ENCODE results near the gene DGCR2.
"Not testable (repeated sequence)": the region's sequence is repeated elsewhere in the genome, so short reads cannot be mapped to it uniquely, and the experiment has no call there.

DGCR2 gene

GRCh38 chr22:19109198-19110063 lies 12.8 kb downstream of the DGCR2 start:
- DNase-seq (ENCODE audit: low read depth in 2 of 2): no peak

DNA sequence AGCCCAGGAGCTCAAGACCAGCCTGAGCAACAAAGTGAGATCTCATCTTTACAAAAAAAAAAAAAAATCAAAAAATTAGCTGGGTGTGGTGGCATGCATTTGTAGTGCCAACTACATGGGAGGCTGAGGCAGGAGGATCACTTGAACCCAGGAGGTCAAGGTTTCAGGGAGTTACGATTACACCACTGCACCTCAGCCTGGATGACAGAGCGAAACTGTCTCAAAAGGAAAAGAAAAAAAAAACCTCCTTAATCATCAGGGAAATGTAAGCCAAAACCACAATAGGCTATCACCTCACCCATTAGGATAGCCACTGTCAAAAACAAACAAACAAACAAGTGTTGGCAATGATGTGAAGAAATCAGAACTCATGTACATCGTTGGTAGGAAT lies 13.4 kb downstream of the DGCR2 start:
- no peak for DNase-seq (ENCODE audit: low read depth in 2 of 2)

GRCh38 chr22:19107730-19108074 lies 14.5 kb downstream of the DGCR2 start:
- no peak for DNase-seq (ENCODE audit: low read depth in 2 of 2)

GRCh38 chr22:19106886-19107729 lies 15.1 kb downstream of the DGCR2 start:
- no peak for DNase-seq (ENCODE audit: low read depth in 2 of 2)

DNA sequence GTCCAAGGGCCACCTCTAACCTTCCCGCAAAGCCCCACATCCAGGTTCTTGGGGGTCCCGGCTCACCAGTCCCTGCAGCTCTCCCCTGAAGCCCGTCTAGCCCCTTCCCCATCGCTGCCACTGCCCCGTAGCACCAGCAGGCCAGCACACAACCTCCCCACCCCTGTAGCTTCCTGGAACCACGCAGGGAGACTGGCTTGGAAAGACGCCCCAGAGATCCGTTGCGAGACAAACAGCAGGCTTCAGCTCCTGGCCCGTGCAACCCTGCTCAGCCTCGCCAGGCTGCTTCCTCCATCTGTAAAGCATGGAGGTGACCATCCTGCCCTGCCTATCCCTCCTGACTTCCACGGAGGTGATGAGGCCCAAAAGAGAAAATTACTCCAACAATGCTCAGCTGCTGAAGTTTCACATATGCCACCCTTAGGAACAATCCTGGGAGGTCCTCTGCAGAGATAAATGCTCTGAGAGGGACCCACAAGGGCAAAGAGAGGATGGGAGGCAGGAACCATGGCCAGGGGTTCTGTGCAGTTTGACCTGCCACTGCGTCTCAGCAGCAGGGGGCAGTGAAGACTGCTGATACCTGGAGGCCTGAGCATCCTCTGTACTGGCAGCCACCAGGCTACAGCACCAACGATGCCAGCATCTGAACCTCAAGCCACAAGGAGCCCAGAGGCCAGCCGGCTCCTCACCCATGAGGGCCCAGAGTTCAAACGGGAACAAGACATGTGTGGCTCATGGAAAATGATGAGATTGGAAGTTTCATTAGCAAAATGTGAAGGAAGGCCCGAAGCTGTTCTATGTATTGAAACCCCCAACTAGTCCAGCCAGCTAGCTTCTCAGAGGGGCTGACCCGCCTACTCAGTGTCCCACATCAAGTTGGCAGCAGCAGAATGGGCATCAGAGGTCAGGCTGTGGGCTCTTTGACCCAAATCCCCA lies 16.1 kb downstream of the DGCR2 start:
- DNase-seq (ENCODE audit: low read depth in 2 of 2): no peak

- no peak for DNase-seq (ENCODE audit: low read depth in 2 of 2)
Measured at GRCh38 chr22:19105456-19105855, 16.8 kb downstream of the DGCR2 start.

DNA sequence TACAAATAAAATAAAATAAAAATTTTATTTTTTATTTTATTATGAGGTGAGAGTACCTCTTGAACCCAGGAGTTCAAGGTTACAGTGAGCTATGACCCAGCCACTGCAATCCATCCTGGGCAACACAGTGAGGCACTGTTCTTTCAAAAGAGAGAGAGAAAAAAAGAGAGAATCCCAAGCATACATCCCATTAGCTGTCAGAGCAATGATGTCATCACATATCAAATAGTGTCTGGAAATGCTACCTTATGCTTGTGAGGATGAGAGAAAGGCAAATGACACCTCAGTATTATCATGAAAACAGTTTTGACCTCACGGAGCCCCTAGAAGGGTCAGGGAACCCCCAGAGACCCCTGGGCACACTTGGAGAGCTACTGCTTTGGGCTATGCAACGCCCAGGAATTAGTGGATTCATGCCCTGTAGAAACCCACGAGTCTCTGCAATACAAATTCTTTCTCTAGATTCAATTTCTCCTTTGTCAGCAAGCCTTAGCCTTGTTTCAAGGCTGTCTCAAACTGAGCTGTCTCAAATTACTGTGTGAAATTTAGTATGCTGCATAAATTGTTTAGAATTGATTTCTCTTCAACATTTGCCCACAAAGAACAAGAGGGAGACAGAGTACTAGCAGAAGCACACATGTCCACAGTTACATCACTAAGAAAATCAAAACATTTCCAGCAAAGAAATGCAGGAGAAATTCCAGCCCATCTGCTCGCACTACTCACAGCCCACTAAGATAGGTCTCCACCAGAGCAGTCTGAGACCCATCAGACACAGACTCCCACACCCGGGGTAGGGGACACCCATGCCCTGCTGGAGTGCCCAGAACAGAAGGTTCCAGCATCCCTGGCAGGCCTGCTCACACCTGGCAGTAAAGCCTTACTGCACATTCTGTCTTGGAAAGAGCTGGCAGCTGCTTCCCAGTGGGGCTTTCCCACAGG lies 18.1 kb downstream of the DGCR2 start:
- DNase-seq (ENCODE audit: low read depth in 2 of 2): no peak

GRCh38 chr22:19098157-19098556 lies 24.1 kb downstream of the DGCR2 start:
- no peak for DNase-seq (ENCODE audit: low read depth in 2 of 2)

DNA sequence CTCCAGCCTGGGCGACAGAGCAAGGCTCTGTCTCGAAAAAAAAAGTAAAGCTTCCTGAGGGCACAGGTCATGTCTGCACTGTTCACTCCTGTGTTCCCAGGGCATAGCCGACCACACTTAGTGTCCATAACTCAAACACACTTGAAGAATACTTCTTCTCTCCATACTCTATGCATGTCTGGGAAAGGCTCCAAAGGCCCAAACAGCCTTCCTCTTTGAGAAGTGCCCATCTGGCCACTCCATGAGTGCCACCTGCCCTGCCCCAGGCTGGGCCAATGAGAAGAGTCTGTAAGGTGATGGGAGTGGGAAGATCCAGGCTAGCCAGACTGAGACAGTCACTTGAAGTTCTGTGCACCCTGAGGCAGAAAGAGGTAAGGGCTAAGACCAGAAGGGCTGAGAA lies 24.7 kb downstream of the DGCR2 start:
- no peak for DNase-seq (ENCODE audit: low read depth in 2 of 2)

DNA sequence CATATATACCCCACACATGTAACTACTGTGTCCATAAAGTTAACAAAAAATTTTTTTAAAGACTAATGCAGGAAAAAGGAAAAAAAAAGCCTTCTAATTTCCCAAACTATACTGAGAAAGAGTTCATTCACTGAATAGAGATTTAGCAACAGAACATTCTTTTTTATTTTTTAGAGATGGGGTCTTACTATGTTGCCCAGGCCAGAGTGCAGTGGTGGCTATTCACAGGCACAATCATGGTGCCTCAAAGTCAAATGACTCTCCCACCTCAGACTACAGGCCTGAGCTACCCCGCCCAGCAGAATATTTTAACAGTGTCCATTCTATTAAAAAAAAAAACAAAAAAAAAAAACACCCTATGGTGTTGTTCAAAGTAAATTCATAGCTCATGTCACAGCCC lies 25.7 kb downstream of the DGCR2 start:
- no peak for DNase-seq (ENCODE audit: low read depth in 2 of 2)

GRCh38 chr22:19094393-19094997 lies 27.7 kb downstream of the DGCR2 start:
- no peak for DNase-seq (ENCODE audit: low read depth in 2 of 2)

- no peak for DNase-seq (ENCODE audit: low read depth in 2 of 2)
Measured at GRCh38 chr22:19092725-19093124, 29.5 kb downstream of the DGCR2 start.

GRCh38 chr22:19090586-19091127 lies 31.6 kb downstream of the DGCR2 start:
- no peak for DNase-seq (ENCODE audit: low read depth in 2 of 2)

- no peak for DNase-seq (ENCODE audit: low read depth in 2 of 2)
Measured at GRCh38 chr22:19090183-19090582, 32.0 kb downstream of the DGCR2 start.

- DNase-seq (ENCODE audit: low read depth in 2 of 2): no peak
Measured at GRCh38 chr22:19088866-19089595, 33.2 kb downstream of the DGCR2 start.

DNA sequence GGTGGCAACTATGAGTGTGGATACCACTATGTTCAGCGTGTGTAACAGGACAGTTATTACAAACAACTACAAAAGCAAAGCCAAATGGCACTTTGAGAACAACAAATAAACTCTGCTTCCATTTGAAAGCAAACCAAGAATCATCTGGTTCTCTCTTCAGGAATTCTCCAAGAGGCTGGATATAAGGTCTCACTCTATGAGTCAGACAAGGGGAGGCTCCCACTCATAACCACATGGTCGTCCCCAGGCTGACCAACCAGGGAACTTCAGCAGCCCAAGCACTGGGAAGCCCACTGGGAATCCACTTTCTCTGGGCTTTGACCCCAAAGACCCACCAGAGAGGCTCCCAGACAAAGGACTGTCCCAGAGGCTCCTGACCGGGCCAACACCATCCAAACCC lies 35.3 kb downstream of the DGCR2 start:
- DNase-seq (ENCODE audit: low read depth in 2 of 2): no peak

GRCh38 chr22:19086417-19086816 lies 35.8 kb downstream of the DGCR2 start:
- DNase-seq (ENCODE audit: low read depth in 2 of 2): no peak

DNA sequence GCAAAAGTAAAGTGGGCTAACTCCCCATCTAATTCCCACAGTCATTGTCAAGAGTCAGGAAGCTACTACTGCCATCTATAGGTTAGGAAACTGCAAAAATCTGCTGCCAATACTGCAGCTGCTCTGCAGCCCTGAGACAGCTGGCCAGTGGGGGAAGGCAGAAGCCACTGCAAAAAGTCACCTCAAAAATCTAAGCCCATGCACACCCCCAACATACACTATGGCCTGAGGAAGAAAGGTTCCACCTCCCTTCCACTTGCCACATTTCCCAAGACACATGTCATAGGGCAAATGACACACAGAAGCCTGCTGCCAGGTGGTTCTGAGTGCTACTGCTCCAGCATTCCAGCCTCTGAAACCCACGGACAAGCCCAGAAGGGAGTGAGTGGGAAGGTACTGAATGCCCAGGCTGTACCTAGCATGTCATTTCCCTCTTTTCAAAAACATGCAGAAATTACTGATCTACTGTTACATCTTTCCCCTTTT lies 36.9 kb downstream of the DGCR2 start:
- DNase-seq (ENCODE audit: low read depth in 2 of 2): no peak

DNA sequence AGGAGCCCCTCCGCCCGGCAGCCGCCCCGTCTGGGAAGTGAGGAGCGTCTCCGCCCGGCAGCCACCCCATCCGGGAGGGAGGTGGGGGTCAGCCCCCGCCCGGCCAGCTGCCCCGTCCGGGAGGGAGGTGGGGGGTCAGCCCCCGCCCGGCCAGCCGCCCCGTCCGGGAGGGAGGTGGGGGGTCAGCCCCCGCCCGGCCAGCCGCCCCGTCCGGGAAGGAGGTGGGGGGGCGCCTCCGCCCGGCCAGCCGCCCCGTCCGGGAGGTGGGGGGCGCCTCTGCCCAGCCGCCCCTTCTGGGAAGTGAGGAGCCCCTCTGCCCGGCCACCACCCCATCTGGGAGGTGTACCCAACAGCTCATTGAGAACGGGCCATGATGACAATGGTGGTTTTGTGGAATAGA lies 37.6 kb downstream of the DGCR2 start:
- not testable (repeated sequence) for DNase-seq (ENCODE audit: low read depth in 2 of 2)

All from activated CD4-positive, alpha-beta T cell treated with anti-CD3 and anti-CD28 coated beads for 24 hours (primary cell).